ENCODE results near the gene LRRC8B. TPM values are rescaled to one million over a fixed set of nuclear protein-coding genes. Genes with fewer than 3 reads are reported as not detected.

LRRC8B gene
- total RNA-seq, 1 donor from 2014 or later = 39.1 TPM

- no peak for FAIRE-seq
- no peak for DNase-seq (ENCODE audit: low spot score in 2 of 2)
Observed at GRCh38 chr1:89546082-89546889, 21.7 kb downstream of the LRRC8B start.

- DNase-seq (ENCODE audit: low spot score in 2 of 2) (no peak), FAIRE-seq (peak; percentile 23)
Observed at GRCh38 chr1:89546934-89547562, 22.4 kb downstream of the LRRC8B start.

GRCh38 chr1:89547563-89548116 is 23.0 kb downstream of the LRRC8B start:
- FAIRE-seq (no peak), DNase-seq (ENCODE audit: low spot score in 2 of 2) (no peak)

GRCh38 chr1:89548122-89548857 is 23.7 kb downstream of the LRRC8B start:
- DNase-seq (ENCODE audit: low spot score in 2 of 2) (no peak), FAIRE-seq (peak; percentile 58)

GRCh38 chr1:89550995-89551394 is 26.4 kb downstream of the LRRC8B start:
- DNase-seq (ENCODE audit: low spot score in 2 of 2) (no peak), FAIRE-seq (no peak)

- peak; percentile 13 for FAIRE-seq
Observed at GRCh38 chr1:89552471-89553081, 27.9 kb downstream of the LRRC8B start.

GRCh38 chr1:89553157-89553556 is 28.5 kb downstream of the LRRC8B start:
- FAIRE-seq (no peak), DNase-seq (ENCODE audit: low spot score in 2 of 2) (no peak)

More at GRCh38 chr1:89552471-89553081, 27.9 kb downstream of the LRRC8B start:
- DNase-seq (ENCODE audit: low spot score in 2 of 2) = no peak

- FAIRE-seq (no peak), DNase-seq (ENCODE audit: low spot score in 2 of 2) (no peak)
Observed at GRCh38 chr1:89555550-89555949, 30.9 kb downstream of the LRRC8B start.

GRCh38 chr1:89556726-89557444 is 32.3 kb downstream of the LRRC8B start:
- DNase-seq (ENCODE audit: low spot score in 2 of 2) = no peak
- no peak for FAIRE-seq

- DNase-seq (ENCODE audit: low spot score in 2 of 2) = no peak
- no peak for FAIRE-seq
Observed at GRCh38 chr1:89557445-89557825, 32.8 kb downstream of the LRRC8B start.

GRCh38 chr1:89557956-89558355 is 33.3 kb downstream of the LRRC8B start:
- DNase-seq (ENCODE audit: low spot score in 2 of 2) (no peak), FAIRE-seq (no peak)

GRCh38 chr1:89563957-89564604 is 39.5 kb downstream of the LRRC8B start:
- DNase-seq (ENCODE audit: low spot score in 2 of 2) (no peak), FAIRE-seq (no peak)

GRCh38 chr1:89565521-89565920 is 40.9 kb downstream of the LRRC8B start:
- no peak for DNase-seq (ENCODE audit: low spot score in 2 of 2)
- no peak for FAIRE-seq

- FAIRE-seq (no peak), DNase-seq (ENCODE audit: low spot score in 2 of 2) (peak in 1 of 2 donors; percentile 25)
Observed at GRCh38 chr1:89566761-89567174, 42.1 kb downstream of the LRRC8B start.

GRCh38 chr1:89567797-89568196 is 43.2 kb downstream of the LRRC8B start:
- FAIRE-seq (no peak), DNase-seq (ENCODE audit: low spot score in 2 of 2) (no peak)

- FAIRE-seq (no peak), DNase-seq (ENCODE audit: low spot score in 2 of 2) (no peak)
Observed at GRCh38 chr1:89573410-89573809, 48.8 kb downstream of the LRRC8B start.

- FAIRE-seq (no peak), DNase-seq (ENCODE audit: low spot score in 2 of 2) (no peak)
Observed at GRCh38 chr1:89574621-89575020, 50.0 kb downstream of the LRRC8B start.

GRCh38 chr1:89575207-89575606 is 50.6 kb downstream of the LRRC8B start:
- FAIRE-seq (no peak), DNase-seq (ENCODE audit: low spot score in 2 of 2) (no peak)

- DNase-seq (ENCODE audit: low spot score in 2 of 2) (no peak), FAIRE-seq (no peak)
Observed at GRCh38 chr1:89576013-89576412, 51.4 kb downstream of the LRRC8B start.

Data from frontal cortex (tissue), 4 donors.